ENCODE results near the gene UBASH3B.
"Not testable (repeated sequence)": the region's sequence is repeated elsewhere in the genome, so short reads cannot be mapped to it uniquely, and the experiment has no call there.

UBASH3B gene

DNA sequence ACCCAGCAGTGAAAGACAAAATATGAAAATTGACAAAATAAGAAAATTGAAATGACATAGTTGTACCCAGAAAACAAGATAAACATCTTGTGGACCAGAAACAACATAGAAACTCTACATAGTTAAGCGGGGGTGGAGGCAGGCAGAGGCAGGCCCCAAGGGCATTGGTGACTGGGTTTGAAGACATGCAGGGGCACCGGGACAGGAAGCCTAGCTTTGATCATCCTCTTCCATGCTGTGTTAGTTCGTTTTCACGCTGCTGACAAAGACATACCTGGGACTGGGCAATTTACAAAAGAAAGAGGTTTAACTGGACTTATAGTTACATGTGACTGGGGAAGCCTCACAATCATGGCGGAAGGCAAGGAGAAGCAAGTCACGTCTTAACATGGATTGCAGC is 149.3 kb downstream of the UBASH3B start:
- no peak overlapping the region for H3K4me3 ChIP-seq (ENCODE audit: low read length)
- no peak for TF ChIP-seq ZNF274 (IDR thresholded peaks at IDR 0.05; ENCODE audit: low read depth, low read length)

DNA sequence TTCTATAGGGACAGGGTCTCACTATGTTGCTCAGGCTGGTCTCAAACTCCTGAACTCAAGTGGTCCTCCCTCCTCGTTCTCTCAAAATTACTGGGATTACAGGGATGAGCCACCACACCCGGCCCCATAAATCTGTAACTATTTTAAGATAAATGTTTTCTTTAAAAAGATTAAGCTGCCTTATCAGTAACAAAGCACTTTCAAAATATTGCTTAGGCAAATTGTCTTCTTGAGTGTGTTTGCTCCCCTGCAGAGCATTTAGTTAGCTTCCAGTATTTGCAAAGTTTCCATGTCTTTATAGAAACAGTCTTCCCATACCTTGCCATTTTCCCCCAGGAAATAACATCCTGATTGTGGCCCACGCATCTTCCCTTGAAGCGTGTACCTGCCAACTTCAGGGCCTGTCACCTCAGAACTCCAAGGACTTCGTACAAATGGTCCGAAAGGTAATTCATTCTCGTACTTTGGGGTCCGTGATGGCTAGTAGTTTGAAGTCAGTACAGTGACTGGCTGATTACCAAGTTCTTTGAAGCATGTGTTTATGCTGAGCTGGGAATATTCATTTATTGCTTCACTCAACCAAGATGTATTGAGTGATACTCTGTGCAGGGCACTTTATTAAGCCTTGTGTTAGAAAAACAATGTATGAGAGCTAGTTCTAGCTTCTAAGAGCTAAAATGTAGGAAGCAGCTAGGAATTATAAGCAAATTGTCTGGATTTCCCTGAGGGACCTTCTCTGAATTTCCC is 152.4 kb downstream of the UBASH3B start:
- no peak overlapping the region for H3K4me3 ChIP-seq (ENCODE audit: low read length)
- no peak for TF ChIP-seq ZNF274 (IDR thresholded peaks at IDR 0.05; ENCODE audit: low read depth, low read length)

DNA sequence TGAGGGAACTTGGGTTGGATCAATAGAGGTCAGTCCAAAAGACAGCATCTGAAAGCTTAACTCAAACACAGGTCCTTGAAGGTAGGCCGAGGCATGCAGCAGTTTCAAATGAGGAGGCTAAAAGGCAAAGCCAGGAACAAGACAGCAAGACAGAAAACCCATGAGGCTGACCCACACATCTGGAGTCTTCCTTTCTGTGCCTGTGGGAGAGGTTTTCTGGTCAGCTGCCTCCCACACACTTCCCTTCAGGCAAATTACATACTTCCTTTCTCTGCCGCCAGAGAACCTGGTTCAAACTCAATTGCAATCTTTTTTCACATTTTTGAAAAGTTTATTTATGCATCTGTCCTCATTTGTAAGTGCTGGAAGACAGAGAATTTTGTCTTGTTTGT is 153.0 kb downstream of the UBASH3B start:
- no peak for TF ChIP-seq ZNF274 (IDR thresholded peaks at IDR 0.05; ENCODE audit: low read depth, low read length)
- H3K4me3 ChIP-seq (ENCODE audit: low read length) = no peak overlapping the region

DNA sequence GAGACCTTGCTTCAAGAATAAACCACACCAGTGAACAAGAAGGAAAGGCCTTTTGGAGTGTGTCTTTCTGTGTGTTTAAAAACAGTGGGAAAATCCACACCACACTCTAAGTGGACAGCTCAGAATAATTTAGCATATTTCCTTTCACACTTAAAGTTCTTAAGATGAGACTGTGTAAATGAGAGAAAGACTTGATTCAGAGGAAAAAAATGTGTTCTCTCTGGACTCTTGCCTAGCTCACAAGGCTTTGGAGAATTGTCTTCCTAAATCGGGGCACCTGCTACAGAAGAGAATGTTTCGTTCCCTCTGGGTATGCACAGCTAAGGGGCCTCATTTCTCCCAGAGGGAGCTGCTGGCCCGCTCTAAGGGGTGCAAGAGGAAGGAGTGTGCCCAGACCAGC is 154.3 kb downstream of the UBASH3B start:
- no peak overlapping the region for H3K4me3 ChIP-seq (ENCODE audit: low read length)
- TF ChIP-seq ZNF274 (IDR thresholded peaks at IDR 0.05; ENCODE audit: low read depth, low read length) = no peak

DNA sequence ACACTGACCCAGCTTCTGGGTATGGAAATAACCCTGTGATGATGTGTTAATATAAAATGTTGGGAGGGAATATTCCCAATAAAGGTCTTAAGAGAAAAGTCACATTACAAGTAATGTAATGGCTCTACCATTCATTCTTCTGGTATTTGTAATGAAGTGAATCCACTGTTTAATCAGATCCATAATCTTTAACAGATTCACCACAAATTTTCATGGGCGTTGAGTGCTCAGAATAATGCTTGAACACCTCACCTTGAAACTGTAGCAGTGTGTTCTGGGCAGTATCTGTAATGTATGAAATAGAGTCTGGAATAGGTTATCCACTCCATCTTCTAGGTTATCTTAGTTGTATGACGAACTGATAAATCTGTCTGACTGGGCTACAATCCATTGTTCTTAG is 156.2 kb downstream of the UBASH3B start:
- no peak for TF ChIP-seq ZNF274 (IDR thresholded peaks at IDR 0.05; ENCODE audit: low read depth, low read length)
- no peak overlapping the region for H3K4me3 ChIP-seq (ENCODE audit: low read length)

DNA sequence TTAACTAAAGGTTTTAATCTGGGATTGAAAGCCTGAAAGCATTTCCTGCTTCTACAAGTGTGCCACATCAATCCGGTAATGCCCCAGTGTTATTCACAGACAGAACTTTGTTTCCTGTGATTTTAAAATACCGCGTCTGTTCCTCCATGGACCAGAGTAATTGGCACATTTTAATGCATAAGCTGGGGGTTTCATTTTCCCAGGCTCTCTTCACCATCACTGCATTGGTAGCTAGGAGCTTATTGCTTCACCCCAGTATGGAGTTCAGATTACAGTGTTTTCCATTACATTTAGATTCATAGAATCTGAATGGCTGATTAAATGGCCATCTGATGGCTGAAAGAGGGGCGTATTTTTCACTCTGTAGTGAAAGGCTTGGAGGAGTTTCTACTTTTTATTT is 157.1 kb downstream of the UBASH3B start:
- no peak for TF ChIP-seq ZNF274 (IDR thresholded peaks at IDR 0.05; ENCODE audit: low read depth, low read length)

DNA sequence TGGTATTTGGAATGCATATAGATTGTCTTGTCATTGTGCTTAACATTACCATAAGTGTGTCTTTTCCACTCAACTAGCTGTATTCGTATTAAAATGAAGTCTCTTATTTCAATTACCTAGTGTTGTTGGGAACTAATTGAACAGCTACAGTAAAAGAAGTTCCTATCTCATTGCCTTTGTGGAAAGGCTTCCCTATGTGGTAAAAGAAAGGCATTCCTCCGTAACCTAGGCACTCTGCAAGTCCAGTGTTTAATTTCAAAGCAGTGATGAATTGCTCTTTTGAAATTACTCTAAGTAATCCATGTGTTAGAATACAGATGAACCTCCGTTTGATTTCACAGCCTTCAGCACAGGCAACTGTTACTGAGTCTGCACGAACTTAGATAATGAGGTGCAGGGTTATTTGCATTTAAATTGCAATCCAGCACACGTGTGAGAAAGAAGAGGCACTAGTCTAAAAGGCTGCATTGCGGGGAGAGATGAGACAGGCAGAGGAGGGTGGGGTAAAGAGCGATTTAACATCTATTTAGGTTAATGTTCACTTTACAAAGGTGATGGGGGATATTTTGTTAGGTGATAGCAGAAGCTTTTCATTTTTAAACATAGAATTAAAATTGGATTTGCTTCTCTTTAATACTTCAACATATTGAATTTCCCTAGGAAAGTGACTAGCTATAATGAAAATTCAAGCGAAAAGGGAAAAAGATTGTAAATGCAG is 157.8 kb downstream of the UBASH3B start:
- TF ChIP-seq ZNF274 (IDR thresholded peaks at IDR 0.05; ENCODE audit: low read depth, low read length) = no peak
- H3K4me3 ChIP-seq (ENCODE audit: low read length) = no peak overlapping the region

More for the DNA sequence above, 157.1 kb downstream of the UBASH3B start:
- no peak overlapping the region for H3K4me3 ChIP-seq (ENCODE audit: low read length)

DNA sequence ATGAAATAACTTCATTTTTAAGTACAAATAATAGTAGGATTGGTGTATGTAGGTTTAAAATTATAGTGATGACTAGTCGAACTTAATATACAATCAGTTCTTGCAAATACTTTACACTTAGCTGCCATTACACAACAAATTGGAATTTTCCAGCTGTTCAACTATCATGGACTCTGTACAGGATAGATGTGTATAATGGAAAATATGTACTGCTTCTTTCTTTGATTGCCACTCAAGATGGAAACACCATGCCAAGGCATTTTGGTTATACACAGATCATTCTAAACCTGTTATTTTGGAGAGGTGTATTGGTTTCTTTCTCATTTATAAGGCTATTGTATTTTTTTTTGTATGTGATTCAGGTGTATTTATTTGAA is 158.4 kb downstream of the UBASH3B start:
- H3K4me3 ChIP-seq (ENCODE audit: low read length) = no peak overlapping the region
- no peak for TF ChIP-seq ZNF274 (IDR thresholded peaks at IDR 0.05; ENCODE audit: low read depth, low read length)

DNA sequence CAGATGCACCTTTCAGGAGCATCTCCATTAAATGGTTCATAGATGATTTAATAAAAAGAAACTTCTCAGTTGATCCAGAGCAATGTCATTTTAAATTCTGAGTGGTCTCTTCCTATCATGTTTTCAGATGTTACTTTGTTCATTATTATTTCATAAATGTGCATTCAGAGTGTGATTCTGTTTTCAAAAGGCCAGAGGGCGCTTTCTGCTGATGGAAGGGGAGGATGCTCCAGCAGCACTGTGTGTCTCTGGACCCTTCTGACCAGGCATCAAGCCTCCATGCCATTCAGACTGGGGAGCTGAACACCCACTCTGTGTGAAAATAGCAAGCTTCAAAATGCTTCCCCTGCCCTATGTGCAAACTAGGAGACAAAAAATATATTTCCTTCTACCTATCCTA is 158.9 kb downstream of the UBASH3B start:
- no peak for TF ChIP-seq ZNF274 (IDR thresholded peaks at IDR 0.05; ENCODE audit: low read depth, low read length)
- no peak overlapping the region for H3K4me3 ChIP-seq (ENCODE audit: low read length)

DNA sequence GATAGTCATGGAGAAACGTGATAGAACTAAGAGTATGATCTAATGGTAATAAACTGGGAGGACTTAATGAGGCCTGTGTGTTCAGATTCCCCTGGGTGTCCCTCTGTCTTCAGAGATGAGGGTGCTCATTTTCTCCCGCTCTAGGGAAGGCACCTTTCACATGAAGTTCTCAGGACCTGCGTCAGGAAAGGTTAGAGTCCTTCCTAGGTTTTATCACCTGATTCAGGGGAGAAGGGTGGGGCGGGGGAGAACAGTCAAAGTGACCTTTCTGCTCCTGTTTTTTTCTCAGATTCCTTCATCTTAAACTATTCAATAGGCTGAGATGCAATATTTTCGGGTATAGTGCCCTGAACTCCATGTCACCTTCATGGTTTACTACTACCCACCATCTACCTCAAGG is 160.4 kb downstream of the UBASH3B start:
- TF ChIP-seq ZNF274 (IDR thresholded peaks at IDR 0.05; ENCODE audit: low read depth, low read length) = no peak
- no peak overlapping the region for H3K4me3 ChIP-seq (ENCODE audit: low read length)

DNA sequence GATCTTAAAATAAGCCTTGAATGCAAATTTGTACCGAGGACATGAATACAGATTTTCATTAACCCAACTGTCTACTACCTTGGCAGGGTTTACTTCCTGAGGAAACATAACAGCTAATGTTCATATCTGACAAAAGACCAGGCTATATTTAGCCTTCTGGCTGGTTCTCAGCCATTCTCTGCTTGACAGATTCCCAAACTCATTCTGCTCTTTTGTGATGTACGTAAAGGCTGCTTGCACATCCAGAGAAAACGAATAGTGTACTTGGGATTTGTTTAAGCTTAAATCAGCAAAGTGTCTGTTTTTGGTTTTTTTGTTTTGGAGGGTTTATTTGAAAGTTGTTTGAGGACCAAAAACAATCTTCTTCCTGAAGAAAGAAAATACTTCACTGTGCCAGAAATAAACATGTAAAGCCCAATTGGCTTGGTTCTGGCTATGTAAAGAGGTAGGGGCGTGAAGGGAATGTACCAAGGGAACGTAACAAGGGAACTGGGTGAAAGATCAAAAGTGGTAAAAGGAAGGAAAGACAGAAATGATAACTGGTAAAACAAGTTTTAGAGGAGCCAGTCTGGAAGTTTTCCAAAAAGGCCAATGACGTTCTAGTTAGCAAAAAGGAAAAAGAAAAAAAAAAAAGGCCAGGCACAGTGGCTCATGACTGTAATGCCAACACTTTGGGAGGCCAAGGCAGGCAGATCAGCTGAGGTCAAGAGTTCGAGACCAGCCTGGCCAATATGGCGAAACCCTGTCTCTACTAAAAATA is 161.4 kb downstream of the UBASH3B start:
- H3K4me3 ChIP-seq (ENCODE audit: low read length) = no peak overlapping the region
- TF ChIP-seq ZNF274 (IDR thresholded peaks at IDR 0.05; ENCODE audit: low read depth, low read length) = no peak

DNA sequence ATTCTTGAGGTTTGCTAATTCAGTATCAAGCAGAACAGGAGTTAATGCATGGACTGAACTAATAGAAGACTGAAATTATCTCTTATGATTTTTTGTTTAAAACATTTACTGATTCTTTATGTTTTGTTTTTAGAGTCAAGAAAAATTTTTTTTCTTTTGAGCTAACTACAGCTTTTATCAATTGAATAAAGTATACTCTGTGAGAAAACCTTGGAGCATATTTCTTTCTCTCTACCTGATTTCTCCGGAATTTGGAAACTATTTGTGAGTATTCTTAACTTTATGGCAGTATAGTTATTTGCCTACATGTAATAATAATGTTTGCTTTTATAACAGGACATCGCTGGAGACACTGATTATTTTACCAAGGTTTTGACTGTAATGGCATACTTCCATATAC is 164.6 kb downstream of the UBASH3B start:
- TF ChIP-seq ZNF274 (IDR thresholded peaks at IDR 0.05; ENCODE audit: low read depth, low read length) = no peak

DNA sequence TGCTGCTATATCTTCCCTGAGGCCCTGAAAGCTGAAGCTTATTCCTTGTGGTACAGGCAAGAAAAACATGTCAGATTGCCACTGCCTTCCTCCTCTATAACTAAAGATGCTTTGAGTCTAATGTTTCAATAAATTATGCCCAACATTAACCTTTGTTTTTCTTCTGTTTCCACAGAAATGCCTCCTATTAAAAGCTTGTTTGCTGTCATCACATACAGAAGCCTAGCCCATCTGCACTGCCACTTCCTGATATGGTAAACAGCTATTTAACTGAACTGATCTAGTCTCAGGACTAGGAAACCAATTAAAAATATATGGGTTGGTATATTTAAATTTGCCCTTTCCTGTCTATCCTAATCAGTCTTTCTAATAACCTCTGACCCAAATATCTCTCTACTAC is 165.6 kb downstream of the UBASH3B start:
- no peak for TF ChIP-seq ZNF274 (IDR thresholded peaks at IDR 0.05; ENCODE audit: low read depth, low read length)
- no peak overlapping the region for H3K4me3 ChIP-seq (ENCODE audit: low read length)

More for the DNA sequence above, 164.6 kb downstream of the UBASH3B start:
- H3K4me3 ChIP-seq (ENCODE audit: low read length) = no peak overlapping the region

DNA sequence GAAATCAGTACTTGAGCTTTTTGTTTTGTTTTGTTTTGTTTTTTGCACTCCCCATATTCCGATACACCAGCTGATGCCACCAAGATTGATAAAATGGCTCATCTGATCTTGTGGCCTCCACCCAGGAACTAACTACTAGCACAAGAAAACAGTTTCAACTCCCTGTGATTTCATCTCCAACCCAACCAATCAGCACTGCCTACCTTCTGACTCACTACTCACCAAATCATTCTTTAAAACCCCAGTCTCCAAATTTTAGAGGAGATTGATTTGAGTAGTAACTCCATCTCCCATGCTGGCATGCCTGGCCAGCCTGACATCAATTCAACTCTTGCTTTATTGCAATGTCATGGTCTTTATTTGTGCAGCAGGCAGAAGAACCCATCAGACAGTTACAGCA is 166.7 kb downstream of the UBASH3B start:
- no peak overlapping the region for H3K4me3 ChIP-seq (ENCODE audit: low read length)
- no peak for TF ChIP-seq ZNF274 (IDR thresholded peaks at IDR 0.05; ENCODE audit: low read depth, low read length)

DNA sequence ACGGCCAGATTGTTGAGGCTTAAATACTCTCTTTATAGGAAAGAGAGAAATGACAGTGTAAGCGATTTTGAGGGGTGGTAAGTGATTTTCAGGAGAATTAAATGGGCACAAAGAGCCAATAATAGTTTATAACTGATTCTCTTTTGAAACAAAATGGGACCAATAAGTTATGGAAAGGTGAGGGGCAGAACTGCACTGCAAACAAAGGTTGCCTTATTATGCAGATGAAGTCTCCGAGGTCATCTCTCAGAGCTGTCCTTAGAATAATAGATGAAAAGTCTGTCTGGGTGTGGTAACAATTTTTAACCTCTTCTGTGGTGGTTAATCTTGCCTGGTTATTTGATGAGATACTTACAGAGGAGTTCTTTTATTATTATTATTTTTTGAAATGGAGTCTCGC is 168.0 kb downstream of the UBASH3B start:
- no peak overlapping the region for H3K4me3 ChIP-seq (ENCODE audit: low read length)
- no peak for TF ChIP-seq ZNF274 (IDR thresholded peaks at IDR 0.05; ENCODE audit: low read depth, low read length)

DNA sequence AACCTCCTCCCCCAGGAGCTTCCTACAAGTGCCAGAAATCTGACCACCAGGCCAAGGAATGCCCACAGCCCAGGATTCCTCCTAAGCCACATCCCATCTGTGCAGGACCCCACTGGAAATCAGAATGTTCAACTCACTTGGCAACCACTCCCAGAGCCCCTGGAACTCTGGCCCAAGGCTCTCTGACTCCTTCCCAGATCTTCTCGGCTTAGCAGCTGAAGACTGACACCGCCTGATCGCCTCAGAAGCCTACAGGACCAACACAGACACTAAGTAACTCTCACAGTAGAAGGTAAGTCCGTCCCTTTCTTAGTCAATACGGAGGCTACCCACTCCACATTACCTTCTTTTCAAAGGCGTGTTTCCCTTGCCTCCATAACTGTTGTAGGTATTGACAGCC is 173.8 kb downstream of the UBASH3B start:
- not testable (repeated sequence) for H3K4me3 ChIP-seq (ENCODE audit: low read length)

DNA sequence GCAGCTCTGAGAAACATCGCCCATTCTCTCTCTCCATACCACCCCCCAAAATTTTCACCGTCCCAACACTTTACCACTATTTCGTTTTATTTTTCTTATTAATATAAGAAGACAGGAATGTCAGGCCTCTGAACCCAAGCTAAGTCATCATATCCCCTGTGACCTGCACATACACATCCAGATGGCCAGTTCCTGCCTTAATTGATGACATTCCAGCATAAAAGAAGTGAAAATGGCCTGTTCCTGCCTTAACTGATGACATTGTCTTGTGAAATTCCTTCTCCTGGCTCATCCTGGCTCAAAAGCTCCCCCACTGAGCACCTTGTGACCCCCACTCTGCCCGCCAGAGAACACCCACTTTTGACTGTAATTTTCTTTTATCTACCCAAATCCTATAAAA is 176.8 kb downstream of the UBASH3B start:
- H3K4me3 ChIP-seq (ENCODE audit: low read length) = not testable (repeated sequence)
